Measurements from ENCODE around the gene MRPL2. TPM values are rescaled to one million over a fixed set of nuclear protein-coding genes. Genes with fewer than 3 reads are reported as not detected.

MRPL2 gene
- total and polyA plus RNA-seq, 2 of the 8 experiments (the other 6 are each of a cell fraction or from before 2014, with no cell fraction given): 58.7 to 99.9 TPM

DNA sequence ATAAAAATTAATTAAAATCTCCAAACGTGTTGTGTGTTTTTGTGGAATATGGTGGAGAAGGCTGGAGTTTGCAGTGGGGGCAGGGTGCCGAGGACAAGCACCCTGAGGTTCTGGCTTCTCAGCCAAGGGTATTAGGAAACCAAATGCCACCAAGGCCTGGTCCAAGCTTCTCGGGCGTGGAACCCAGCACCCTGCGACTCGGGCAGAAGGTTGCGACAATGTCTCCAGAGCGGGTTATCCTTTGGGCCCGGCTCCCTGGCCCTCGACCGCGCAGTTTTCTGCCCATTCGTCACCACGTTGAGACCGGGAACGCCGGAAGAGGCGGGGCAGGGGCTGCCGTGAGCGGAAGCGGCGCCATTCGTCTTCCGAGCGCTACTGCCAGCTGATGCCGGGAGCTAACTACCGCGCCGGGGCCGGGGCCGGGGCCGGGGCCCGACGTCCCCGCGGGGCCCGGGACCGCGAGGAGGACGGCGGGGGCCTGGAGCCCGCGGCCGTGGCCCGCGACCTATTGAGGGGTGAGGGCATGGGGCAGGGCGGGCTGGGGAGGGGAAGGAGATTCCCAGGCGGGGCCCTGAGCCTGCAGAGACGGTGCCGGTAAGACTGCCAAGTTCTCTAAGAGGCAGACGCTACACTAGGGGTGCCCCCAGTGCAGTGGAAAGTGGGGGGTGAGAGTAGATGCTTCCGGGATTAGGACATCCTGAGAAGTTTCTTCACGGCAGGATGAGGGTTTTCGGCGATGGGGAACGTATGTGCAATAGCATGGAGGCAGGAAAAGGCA, 37.8 kb downstream of the MRPL2 start, which contains the start of gene RRP36 (continued):
- 0 out of 2 replicates have a peak, but pooled peaks have one; percentile 33 for TF ChIP-seq RBBP5 (IDR thresholded peaks at IDR 0.05; ENCODE audit: borderline replicate concordance, low read depth, low read length)
- peak; percentile 33; the same call in 1 of the 2 replicates for TF ChIP-seq PHF8 (conservative IDR thresholded peaks at IDR 0.05; ENCODE audit: low read depth, low read length)
- TF ChIP-seq TBP (IDR thresholded peaks at IDR 0.05; ENCODE audit: low read depth, low read length): peak; percentile 50; the same call in 1 of the 2 replicates
- TF ChIP-seq, protein P1, sequence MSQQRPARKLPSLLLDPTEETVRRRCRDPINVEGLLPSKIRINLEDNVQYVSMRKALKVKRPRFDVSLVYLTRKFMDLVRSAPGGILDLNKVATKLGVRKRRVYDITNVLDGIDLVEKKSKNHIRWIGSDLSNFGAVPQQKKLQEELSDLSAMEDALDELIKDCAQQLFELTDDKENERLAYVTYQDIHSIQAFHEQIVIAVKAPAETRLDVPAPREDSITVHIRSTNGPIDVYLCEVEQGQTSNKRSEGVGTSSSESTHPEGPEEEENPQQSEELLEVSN (IDR thresholded peaks at IDR 0.05): no peak
- peak; percentile 53 for TF ChIP-seq TAF7 (optimal IDR thresholded peaks at IDR 0.05; ENCODE audit: borderline replicate concordance, low read depth, low read length)
